ENCODE data around the gene MSANTD2.

MSANTD2 gene

DNA sequence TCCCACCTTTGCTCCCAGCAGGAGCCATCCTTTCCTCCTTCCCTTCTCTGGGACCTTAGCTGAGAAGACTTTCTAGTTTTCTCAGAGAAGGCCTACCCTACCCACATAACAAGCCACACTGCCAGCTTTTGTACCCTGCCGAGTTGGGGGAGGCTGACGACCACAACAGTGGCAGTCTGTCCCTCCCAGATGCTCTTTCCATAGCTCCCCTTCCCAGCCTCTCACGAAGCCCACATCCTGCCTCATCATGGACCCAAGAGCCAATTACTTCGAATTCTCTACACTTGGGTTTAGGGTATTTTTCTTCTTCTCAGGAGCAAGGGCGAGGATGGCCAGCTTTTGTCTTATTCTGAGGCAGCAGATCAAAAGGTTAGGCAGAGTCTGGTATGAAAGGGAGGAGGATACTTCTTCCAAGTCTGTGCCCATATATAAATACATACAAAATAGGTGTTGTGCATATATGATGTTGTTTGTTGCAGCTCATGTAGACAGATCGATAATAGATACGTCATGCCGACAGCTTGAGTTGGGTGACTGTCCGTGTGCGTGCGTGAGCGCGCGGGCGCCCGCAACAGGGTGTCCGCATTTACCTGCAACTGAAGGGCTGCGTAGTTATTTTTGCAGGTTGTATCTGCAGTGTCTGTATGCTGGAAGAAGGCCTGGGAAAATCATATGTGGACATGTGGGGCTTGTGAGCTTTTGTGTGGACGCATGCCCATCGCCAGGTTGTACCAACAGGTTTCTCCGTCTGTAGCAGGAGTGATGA lies 61.3 kb downstream of the MSANTD2 start:
- H3K4me3 ChIP-seq (ENCODE audit: low read depth, low read length) = peak overlapping the region; percentile 61

DNA sequence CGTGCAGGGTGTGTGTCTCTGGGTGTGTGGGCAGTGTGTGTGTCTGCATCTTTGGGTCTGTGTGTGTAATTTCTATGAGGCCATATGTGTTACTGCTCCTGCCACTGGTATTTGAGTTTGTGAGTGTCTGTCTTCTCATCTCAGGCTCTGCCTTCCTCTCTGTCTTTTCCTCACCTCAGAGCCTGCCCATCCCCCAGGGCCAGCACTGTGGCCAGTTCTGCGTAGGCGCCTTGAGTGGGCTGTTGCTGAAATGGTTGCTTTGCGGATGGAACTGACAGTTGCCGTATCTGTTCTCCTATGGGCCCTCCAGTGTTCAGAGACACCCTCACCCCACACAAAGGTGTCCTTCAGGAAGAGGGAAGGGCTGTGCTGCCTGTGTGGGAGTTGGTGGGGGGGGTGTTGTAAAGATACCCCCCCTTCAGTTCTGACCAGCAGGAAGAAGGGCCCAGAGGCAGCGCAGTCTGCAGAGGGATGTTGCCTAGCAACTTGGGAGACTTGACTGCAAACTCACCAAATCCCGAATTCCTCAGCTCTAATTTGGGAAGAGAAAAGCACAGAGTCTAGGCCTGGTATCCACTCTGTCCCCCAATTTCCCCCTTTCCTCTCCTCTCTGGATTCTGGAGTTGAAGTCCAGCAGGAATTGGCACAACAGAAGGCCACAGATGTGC lies 62.4 kb downstream of the MSANTD2 start:
- H3K4me3 ChIP-seq (ENCODE audit: low read depth, low read length) = no peak overlapping the region

DNA sequence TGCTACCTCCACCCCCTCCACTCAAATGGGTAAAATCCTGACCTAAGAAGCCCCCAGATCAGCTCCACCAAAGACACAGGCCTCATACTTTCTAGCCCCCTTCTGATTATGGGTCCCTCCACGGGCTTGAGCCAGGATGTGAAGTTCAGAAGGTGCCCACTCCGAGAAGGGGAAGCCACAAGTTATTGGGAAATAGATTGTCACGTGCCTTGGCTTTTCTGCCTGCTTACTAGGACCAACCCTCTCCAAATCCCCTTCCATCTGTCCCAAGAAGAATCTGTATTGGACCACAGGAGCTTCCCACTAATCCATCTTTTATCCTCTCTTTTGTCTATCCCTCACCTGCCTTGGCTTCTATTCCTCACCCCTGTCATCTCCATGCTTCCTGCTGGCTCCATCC lies 63.5 kb downstream of the MSANTD2 start:
- no peak overlapping the region for H3K4me3 ChIP-seq (ENCODE audit: low read depth, low read length)

DNA sequence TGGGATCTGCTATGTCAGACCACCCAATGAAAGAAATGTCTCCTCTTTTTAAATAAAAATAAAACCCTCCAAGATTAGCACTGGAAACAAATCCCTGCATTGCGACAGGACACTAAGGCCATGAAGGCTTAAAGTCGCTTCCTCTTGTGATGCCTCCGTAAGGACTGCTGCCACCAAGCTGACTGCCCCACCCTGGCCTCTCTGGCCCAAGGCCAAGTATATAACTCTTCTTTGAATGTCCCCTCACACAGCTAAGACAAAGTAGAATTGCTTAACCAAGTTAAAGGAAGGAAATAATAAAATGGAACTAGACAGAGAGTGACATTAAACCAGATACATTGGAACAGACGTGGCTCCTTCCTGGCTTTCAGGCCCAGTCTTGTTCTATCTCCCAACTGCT lies 68.0 kb downstream of the MSANTD2 start:
- no peak overlapping the region for H3K4me3 ChIP-seq (ENCODE audit: low read depth, low read length)

DNA sequence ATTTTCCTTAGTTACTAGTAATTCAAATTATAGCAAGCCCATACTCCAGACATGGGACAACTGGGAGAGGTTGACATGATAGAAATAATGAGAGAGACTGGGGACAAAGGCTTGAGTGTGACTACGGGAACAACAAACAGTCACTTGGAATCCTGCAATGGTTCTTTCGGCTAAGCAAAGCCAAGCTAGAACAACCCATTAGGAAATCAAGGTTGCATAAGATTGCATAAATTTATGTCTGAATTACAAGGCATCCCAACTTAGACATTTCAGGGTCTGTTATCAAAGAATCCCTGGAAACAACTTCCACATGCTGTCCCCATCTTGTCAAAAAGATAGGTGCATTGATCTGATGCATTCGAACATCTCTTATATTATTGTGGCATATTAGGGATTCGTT lies 70.6 kb downstream of the MSANTD2 start:
- no peak overlapping the region for H3K4me3 ChIP-seq (ENCODE audit: low read depth, low read length)

DNA sequence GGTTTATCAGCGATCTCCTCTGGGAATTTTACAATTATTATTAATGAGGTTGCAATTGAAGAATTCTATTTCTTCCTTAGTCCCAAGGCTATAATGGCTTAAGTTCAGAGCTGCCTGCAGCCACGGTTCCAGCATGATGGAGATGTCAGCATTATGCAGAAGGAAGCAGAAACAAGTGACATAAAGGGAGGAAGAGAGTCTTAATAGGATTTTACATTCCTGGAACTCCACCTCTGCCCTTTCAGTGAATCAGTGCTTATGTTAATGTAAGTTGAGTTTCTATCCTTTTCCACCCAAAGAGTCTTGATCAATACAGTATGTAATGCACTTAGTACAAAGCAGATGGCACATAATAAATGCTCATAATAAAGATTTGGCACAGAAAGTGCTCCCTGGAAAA lies 72.1 kb downstream of the MSANTD2 start:
- H3K4me3 ChIP-seq (ENCODE audit: low read depth, low read length) = no peak overlapping the region

DNA sequence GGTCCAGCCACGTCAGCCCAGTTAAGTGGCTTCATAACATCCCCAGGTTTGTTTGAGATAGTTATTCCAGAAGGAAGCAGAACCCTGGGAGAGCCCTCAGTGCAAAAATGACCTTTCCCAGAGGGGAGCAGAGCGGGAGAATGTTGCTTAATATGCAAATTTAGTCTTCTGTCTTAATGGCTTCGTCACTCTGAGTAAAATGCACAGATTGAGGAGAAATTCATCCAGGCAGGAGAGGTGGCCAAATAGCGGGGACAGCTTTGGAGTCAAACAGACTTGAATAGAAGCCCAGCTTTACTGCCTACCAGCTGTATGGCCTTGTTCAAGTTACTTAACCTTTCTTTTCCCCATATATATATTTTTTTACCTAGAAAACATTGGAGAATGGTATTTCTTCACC lies 72.7 kb downstream of the MSANTD2 start:
- no peak overlapping the region for H3K4me3 ChIP-seq (ENCODE audit: low read depth, low read length)

DNA sequence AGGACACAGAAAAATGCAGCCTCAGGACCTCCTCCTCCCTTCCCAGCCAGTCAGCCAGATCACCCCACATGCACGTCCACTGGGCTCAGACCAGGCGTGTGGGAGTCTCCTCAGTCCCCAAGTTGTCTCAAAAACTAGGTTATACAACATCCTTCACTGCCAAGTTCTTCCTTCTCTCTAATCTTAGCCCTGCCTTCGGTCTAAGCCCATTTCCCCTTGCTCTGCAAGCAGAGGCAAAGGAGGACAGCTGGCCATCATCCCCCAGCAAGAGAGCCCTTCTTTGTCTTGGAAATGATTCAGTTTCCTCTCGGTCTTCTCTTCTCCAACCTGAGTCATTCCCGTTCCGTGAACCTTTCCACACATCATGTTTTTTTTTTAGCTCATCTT lies 74.5 kb downstream of the MSANTD2 start:
- H3K4me3 ChIP-seq (ENCODE audit: low read depth, low read length) = no peak overlapping the region

DNA sequence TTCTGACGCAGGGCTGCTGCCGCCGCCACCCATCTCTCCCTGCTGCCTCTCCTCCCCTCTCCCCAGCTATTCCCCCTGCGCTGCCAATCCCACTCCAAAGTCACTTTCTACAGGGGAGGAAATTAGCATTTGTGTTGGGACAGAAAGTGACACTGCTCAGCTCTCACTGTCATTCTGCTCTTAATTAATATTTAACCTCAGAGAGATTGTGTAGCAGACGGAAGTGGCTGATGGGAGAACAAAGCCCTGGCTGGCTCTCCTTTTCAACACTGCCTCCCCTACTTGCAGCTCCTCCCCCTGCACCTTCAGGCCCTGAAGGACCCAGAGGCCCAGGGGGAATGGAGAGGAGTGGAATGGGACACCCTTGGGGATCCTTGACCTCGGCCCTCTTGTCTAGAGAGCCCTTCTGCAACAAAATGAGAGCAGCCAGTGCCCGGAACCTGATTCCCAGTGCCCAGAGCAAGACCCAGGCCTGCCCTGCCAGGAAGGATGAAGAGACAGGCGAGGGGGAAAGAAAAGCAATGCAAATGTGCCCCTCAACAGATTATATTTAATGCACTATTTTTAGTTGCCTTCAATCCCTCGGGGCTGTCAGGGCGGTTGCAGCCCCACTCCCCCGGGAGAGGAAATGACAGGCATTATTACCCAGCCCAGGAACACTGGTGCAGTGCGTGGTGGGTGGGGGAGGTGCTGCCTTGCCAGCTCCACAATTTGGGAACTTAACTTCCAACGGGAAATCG lies 75.1 kb downstream of the MSANTD2 start:
- no peak overlapping the region for H3K4me3 ChIP-seq (ENCODE audit: low read depth, low read length)

DNA sequence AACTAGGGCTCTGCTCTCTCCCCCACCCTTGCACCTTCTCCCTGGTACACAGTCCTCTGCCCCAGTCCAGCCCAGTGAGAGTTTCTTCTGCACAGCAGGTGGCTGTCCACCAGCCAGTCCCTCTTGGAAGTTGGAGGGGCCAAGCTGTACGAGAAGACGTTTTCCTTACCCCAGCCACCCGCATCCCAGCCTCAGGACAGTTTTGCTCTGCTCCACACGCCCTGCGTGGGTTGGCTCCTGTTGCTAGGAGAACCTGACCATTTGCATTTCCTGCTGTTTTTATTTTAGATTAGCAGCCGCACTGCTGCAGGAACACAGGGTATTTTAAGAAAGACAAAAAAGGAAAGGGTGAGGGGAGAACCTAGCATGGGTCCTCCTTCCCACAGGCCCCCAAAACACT lies 78.0 kb downstream of the MSANTD2 start:
- H3K4me3 ChIP-seq (ENCODE audit: low read depth, low read length) = no peak overlapping the region

DNA sequence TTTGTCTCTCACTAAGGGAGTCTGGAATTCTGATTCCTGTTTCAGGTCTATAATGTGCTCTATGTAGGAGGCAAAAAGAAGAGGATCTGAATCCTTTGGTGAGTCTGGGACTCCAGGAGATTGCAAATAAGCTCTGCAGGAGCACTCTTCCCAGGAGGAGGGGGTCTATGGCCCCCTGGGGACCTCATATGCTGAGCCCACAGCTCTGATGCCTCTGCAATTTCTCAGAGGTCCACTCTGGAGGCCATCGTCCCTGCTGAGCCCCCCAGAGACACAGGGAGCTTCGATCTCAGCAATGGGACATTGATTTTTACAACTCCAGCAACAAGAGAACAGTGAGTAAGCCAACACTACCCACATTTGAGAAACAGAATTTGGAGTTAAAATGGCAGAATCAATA lies 80.7 kb downstream of the MSANTD2 start:
- no peak overlapping the region for H3K4me3 ChIP-seq (ENCODE audit: low read depth, low read length)

DNA sequence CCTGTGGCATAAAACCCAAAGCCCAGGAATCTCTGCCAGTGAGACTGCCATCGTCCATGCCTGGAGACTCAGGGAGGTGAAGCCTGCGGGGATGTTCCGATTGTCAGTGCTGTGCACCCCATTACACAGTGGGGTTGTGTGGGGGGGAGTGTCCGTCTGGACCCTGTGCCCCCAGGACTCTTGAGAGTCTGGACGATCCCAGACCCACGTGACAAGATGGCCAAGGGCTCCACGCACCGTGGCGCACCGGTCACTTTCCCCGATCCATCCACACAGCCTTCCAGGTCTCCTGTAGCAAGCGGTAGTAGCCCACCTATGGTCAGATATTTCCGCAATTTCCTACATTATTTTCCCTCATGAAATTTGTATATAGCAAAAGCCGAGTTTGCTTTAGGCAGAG lies 81.4 kb downstream of the MSANTD2 start:
- no peak overlapping the region for H3K4me3 ChIP-seq (ENCODE audit: low read depth, low read length)

DNA sequence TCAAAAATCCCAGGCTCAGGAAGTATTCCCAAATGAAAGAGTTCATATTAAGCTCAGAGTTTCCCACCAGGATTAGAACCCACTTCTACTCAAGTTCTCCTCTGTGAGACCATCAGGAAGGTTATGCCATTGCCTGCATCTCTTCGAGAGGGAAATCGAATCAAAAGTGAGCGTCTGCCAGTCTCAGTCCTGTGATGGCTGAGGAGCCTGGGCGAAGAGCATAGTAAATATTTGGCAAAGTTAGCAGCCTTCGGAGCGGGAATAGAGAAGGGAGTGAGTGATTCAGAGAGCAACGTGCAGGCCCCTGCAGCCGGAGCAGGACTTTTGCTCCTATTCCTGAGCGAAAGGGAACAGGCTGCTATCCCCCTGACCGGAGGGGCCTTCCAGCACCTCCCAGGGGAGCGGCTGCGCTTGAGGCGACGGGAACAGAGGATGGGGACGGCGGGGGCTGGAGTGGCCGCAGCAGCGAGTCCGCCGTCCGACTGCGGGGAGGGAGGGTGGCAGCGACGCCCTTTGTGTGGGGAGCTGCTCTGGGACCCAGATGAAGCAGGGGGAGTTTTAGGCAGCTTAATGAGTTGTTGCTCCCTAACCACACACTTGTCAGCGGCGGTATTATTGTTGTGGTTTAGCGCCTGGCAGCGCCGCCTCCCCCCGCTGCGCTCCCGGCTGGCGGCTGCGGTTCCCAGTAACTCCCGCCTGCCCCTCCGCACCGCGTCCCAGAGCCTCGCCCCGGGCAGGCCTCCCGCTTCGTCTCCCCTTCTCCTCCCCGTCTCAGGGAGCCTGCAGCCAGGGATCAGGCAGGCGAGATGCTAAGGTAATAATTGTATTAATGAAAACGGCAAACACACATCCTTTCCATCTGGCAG lies 82.2 kb downstream of the MSANTD2 start:
- peak overlapping the region; percentile 30 for H3K4me3 ChIP-seq (ENCODE audit: low read depth, low read length)

DNA sequence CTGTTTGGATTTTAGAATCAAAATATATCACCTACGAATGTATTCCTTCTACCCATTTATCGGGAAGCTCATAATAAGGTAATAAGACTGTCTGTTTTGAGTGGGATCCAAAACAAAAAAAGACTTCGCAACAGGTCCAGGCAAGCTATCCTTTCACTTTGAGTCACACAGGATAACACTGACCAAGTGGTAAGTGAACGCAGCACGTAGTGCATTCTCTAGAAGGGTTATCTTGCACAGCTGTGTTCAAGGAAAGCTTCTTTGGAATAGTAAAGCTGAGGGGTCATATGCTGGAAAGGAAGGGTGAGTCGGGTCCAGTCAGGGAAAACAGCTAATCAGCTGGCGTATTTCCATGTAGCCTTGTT lies 82.8 kb downstream of the MSANTD2 start:
- H3K4me3 ChIP-seq (ENCODE audit: low read depth, low read length) = no peak overlapping the region

DNA sequence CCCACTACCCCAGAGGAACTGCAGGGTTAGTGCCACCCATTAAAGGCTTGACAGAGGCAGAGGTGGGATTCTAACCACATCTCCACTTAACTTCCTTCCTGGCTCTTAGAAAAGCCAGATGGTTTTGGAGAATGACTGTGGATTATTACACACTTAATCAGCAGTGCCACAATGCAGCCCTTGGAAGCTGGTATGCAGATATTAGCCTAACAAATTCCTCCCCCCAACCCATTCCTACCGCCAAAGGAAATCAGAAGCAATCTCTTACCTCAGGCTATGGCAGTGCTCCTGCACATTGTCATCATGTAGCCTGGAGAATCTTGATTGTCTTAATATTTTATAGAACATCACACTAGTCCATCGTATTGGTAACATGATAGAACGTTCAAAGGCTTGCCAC lies 83.6 kb downstream of the MSANTD2 start:
- no peak overlapping the region for H3K4me3 ChIP-seq (ENCODE audit: low read depth, low read length)

Data from iPS-11a (cell line).